HG03175 (cell line): Measurements from ENCODE around the gene ABR.
"Not testable (repeated sequence)": the region's sequence is repeated elsewhere in the genome, so short reads cannot be mapped to it uniquely, and the experiment has no call there.

Source experiments
- ATAC-seq: cut with Tn5 transposase; IDR thresholded peaks from one replicate; pipeline ENCODE4 v1.9.1; 2021; ENCODE audit warnings: mild to moderate bottlenecking, moderate library complexity; ENCODE audit not compliant: unreplicated experiment

The ABR gene

DNA sequence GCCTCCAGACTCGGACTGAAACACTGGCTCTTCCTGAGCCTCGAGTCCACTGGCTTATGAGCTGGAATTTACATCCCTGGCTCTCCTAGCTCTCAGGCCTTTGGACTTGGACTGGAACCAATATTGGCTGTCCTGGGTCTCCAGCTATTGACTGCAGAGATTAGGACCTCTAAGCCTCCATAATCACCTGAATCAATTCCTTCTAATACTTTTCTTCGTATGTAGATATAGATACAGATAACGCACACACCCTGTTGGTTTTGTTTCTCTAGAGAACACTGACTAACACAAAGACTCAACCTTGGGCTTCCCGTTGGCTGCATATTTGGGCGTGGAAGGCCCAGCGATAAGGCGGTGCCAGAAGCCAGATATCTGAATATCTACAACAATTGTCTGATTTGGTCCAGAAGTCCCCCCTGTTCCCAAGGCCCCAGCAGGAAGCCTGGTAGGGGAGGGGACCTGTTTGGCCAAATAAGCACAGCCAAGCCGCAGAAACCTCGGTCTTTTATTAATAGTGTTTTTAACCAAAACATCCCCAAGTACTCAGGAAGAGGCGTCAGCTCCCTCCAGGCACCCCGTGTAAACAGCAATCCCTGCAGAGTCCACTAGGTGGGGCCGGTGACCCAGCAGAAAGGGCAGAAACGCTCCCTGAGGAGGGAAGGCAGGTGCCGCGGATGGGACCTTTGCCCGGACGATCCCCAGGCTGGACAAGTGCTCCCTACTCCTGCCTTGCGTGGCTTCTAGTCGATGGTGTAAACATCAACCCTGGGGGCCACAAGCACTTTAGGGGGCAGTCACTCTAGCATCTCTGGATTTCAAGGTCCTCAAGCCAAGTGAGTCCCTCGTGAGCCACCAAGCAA lies 57.0 kb downstream of the ABR start:
- ATAC-seq = no peak

DNA sequence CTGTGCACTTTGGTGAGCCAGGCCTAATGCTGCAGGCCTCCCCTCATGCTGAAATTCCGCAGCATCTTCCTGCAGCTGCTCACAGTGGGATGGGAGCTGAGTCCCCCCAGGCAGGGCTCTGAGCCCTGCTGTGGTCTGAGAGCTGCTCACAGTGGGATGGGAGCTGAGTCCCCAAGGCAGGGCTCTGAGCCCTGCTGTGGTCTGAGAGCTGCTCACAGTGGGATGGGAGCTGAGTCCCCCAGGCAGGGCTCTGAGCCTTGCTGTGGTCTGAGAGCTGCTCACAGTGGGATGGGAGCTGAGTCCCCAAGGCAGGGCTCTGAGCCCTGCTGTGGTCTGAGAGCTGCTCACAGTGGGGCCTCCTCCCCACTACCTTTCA lies 58.4 kb downstream of the ABR start:
- not testable (repeated sequence) for ATAC-seq

DNA sequence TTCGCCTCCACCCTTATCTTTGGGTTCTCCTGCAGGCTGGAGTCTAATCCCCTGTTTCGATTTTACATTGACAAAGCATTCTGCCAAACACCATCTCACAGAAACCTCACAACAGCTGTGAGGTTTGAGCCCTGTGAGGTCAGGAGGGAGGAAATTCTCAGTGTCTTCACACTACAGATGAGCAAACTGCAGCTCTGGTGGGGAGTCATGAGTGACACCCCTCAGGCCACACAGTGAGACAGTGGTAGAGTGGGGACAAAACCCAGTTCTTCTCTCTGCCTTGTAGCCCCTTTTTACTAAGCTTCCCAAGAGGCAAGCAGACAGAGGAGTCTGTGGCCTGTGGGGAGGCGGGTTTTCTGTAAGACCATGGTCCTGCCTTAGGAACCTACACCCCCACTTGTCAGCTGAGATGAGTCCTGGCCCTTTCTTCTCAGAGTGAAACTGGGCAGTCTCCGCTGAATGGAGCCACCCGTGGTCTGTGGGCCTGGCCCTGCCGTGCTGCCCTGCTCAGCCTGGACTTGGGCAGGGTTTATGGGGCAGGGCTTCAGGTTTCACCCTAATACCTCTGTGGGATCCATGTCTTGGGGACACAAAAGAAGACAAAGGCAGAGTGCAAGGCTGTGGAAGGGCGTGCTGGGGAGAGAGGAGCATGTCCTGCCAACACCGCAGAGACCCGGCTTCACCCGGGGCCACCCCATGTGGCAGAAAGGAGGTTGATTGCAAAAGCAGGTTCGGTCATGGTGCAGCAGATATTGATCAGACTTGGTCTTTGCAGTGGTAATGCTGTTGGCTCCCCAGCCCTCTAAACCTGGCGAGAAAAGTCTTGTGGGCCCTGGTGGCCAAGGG lies 59.0 kb downstream of the ABR start:
- ATAC-seq = no peak

DNA sequence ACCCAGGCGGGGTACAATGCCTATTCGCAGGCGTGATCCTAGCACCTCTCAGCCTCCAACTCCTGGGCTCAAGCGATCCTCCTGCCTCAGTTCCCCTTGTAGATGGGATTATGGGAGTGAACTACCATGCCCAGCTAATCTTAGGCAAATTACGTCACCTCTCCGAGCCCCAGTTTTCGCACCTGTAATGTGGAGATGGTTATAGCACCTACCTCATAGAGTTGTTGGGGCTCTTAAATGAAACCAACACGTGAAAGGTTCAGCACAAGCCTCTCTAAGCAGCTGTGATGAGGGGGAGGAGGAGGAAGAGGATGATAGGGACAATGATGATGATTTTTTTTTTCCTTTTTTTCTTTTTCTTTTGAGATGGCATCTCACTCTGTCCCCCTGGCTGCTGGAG lies 59.9 kb downstream of the ABR start:
- ATAC-seq = no peak

DNA sequence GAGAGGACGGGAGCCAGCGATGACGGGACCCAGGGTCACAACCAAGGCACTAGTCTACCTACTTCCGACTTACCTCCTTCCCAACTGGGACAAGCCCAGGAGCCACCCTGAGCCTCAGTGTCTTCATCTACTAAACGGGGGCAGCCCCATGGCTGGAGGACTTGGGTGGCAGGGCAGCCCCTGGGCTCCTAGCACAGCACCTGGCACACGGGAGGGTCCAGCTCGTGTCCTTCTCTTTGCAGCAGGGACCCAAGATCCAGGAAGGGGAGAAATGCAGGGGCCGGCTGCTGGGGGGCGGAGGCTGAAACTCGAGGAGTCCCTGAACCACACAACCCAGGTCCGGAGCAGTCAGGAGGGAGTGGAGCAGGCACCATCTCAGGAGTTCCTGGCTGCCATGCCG lies 63.2 kb downstream of the ABR start:
- no peak for ATAC-seq

DNA sequence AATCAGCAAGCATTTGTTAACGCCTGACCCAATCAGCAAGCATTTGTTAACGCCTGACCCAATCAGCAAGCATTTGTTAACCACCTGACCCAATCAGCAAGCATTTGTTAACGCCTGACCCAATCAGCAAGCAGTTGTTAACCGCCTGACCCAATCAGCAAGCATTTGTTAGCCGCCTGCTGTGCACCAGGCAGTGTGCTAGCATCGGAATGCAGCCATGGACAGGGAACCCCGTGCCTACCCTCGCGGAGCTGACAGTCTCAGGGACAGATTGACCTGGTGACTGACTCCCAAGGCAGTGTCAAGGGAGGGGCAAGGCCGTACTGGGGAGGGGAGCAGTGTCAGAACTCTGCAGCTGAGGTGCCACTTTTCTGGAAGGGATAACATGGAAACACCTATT lies 66.9 kb downstream of the ABR start:
- ATAC-seq = no peak

DNA sequence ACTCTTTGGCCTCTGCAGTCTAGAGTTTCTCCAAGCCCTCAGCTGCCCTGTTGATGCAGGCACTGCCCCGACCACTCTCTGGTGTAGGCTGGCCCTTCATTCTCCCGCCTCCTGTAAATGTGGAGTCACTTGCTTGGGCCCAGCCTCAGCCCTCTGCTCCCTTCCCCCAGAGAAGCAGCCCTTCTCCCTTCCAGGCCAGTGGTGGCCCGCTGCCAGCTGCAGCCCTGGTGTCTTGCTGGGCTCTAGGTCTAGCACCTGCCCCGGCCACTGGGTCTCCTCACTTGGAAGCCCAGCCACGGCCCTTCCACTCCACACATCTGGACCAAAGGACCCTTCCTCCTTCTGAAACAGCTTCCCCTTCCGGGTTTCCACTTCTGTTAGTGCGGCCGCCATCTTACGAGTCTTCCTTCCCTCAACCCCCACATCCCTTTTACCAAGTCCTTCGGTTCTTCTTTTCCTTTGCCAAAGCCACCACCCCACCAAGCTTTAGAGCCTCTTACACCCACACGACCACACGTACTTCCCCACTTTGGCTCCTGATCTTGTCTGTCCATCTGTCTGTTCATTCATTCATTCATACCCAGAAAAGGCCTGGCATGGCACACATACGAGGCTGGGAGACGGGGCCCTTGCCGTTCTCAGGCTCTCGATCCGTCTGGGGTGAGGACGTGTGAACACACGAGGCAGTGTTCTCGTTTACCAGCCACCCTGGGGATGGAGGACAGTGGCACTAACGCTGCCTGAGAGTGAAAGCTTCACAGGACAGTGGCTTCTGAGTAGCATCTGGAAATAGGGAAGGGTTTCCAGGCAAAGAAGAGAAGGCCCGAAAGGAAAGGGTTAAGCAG lies 68.0 kb downstream of the ABR start:
- no peak for ATAC-seq

DNA sequence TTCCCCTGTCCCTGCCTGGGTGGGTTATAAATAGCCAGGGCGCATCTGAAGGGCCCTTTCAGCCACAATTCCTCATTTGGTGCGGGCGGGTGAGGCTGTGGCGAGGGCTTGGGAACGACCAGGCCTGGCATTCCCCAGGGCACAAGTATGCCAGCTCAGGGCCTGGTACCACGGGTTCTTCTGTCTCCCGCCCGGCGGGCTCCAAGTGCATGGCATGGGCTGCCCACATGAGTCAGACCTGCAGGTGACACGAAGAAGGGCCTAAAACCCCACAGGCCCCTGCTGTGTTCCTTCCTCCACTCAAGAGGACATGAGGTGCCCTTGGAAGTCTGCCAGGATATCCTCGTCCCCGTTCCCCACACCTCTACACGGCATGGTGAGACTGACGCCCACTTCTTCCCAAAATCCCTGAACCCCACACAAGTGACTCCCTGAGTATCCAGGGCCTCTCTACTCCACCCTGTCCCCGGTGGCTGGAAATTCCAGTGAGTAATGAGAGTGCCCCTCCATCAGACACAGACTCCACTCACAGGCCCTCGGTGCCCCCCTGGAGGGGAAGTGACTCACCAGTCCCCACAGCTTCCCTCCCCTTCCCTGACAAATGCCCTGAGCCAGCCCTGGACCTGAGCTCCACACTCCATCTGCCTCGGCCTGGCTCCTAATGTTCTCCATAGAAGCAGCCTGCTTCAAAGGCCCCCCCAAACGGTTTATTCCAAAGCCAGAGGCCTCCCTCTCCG lies 68.8 kb downstream of the ABR start:
- ATAC-seq = no peak

DNA sequence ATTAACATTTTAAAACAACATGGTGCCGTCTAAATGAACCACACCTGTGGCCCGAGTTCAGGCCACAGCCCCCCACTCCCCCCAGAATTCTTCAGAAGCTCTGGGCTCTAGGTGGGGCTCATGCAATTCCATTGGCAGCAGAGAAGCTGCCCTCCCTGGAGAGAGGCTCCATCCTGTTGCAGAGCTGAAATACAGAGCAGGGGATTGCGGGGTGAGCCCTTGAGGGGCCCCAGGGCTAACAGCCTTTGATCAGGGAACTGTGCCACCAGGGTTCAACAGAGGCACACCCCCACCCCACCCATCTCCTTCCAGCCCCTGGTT lies 69.3 kb downstream of the ABR start:
- no peak for ATAC-seq

DNA sequence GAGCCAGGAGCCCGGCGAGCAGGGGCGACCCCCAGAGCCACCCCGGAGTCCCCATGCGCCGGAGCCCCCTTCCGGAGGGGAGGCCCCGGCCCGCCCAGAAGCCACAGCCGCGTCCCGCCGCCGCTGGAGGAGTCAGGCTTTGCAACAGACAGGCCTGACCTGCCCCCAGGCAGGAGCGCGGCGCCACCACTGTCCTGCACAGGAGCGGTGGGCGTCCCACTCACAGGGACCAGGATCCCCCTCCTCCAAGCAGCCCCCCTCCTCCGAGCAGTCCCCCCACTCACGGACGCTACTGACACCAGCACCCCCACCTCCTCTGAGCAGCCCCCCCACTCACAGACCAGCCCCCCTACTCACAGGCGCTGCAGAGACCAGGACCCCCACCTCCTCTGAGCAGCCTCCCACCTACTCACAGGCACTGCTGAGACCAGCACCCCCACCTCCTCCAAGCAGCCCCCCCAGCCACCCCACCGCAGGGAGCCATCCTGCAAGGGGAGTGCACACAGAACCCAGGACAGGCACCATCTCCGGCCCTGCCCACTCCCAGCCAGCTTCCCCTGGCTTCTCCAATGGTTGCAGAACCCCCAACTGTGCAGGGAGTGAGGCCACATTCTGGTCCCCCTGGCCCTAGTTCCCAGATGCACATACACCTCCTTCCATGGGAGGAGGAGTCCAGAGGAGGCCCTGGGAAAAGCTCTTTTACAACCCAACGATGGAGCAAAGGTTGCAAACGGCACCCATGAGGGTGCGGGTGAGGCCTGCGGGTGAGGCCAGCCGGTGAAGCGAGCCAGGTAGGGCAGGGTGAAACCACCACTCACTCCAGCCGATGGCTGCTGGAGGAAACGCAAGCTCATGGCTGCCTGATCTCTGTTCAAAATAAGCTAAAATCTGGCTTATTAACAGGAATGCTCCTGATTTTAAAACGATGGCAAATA lies 69.9 kb downstream of the ABR start:
- no peak for ATAC-seq

DNA sequence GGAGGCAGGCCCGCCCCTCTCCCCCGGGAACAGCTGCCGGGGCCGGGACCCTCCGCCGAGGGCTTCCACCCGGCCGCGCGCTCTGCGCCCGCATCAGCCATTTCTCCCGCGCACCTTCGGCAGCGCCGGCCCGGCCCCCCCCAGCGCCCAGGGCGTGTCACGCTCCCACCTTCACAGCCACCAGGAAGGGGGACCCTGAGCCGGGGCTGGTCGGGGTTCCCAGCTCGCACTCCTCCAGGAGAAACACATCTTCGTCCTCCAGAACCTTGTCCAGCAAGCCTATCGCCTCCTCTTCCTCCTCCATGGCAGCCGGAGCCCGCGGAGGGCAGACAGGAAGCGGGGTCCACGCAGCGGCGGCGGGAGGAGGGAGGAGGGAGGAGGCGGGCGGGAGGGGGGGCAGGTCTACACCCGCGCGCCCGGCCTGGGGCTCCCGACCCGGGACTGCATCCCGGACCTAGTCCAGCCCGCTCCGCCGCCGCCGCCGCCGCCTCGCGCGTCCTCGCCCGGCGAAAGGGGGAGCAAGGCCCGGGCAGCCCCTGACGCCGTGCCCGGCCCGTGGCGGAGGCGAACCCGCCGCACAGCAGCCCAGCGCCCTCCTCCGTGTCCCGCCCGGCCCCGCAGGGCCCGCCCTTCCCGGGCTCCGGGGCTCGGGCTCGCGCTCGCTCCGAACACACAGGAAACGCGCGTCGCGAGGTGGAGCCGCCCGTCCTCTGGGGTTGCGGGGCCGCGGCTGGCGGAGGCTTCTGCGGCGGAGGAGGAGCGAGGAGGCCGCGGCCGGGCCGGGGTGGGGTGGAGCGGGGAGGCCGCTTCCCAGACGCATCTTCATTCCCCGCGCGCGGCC lies 70.8 kb downstream of the ABR start:
- no peak for ATAC-seq

DNA sequence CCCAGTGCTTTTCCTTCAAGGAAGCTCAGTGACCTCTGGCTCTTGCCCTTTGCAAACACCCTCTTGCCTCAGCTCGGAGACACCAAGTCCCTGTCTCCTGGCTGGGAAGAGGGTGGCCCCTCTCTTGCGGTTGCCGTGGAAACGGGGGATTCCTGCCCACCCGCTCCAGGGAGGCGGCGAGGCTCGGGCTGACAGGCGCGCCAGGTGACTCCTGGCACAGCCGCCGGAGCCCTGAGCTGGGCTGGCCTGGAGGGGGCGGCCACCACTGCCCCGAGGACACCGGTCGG lies 71.4 kb downstream of the ABR start:
- no peak for ATAC-seq

DNA sequence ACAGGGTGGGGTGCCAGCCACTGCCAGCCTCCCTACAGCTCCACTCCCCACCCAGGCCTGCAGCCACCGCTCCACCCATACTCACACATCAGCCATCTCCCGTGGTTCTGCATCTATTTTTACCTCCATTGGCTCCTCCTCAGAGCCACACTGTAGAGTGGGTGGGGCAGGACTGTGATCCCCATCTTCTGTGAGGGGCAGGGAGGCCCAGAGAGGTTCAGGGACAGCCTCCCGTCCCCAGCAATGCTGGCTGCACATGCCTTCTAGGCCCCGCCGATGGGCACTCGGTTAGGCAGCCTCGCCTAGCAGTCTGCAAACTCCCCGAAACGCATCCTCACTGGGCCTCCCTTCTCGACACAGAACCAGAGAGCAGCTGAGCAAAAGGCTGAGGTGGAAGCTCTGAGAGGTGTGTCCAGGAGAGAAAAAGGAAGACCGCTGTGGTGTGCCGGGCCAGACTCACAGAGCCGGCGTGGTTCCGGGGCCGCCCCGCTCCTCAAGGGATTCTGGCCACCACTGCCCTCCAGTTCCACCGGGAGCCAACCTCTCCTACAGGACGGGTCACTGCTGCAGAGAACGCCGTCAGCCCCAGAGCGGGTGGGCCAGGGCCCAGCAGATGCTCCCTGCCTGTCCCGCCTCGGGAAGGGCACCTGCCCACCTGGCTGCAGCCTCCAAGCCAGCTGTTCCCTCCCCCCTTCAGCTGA lies 71.9 kb downstream of the ABR start:
- no peak for ATAC-seq

DNA sequence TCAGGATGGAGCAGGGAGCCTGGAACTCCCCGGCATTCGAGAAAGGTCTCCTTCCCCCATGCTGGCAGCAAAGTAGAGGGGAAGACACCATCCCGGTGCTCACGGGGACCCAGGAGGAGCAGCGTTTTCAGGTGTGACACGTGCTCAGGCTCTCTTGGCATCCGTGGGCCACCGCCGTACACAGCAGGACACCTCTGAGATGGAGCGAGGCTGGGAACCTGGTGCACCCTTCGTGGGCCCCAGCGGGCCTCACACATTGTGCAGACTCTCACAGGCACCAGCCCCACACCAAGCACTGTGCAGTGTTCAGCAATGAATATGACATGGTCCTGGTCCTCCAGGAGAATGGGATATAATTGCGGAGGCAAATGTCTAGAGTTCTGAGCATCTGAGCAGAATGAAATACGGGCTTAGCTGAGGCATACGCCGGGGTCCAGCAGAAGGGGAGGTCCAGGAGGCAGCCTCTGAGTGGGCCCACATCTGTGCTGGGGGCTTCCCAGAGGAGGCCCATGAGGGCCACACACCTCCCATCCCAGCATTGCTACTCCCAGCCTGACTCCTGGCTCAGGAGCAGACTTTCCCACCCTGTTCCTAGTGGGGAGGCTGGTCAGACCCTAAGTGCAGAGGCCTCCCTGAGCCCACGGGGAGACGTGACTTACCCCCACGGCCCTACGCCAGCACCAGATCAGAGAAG lies 72.6 kb downstream of the ABR start:
- ATAC-seq = no peak

DNA sequence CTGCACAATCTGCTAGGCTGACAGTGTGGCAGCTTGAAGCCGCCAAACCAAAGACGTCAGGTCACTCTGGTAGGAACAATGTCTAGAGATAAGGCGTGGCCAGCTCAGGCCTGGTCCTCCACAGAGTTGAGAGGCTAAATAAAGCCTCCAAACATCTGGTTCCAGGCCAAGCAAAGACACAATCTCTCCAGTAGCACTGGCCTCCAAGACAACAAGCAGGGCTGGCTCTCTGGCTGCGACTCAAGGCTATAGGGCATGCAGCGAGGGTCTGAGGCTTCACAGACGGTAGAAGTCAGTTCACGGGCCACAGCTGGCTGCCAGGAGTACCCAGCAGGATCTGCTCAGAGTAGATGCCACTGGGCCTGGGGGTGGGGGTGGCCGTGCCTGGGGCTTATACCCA lies 75.6 kb downstream of the ABR start:
- no peak for ATAC-seq

DNA sequence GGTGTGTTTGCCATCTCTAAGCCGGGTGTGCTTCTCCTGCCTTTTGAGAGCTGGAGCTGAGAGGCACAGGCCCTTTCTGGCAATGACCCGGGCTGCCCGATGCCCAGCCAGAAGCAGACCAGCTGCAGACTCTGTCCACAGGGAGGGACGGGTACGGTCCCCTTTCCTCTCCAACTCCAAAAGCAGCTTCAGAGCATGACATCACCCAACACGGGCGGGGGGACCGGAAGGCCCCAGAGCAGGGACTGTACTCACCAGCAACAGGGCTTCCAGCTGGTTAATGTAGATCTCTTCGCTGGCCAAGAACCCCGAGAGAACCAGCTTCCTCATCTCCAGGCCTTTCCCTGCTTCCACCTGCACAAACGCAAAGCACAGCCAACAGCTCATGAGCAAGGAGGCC lies 79.4 kb downstream of the ABR start:
- ATAC-seq = no peak

DNA sequence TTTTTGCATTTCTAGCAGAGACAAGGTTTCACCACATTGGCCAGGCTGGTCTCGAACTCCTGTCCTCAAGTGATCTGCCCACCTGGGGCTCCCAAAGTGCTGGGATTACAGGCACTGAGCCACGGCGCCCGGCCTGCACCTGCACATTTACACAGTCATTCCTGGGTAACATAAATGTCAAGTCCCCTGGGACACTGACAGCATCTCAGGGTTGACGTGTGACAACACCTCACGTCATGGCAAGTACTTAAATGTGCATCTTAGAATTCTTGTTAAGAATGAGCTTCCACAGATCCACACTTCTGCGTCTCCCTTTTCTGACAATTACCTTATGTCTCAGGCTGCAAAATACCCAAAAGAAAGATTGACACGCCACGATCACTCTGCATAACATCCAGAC lies 80.5 kb downstream of the ABR start:
- no peak for ATAC-seq
